GM13977 (cell line): Measurements from ENCODE around the gene DIS3.
"Not testable (repeated sequence)": the region's sequence is repeated elsewhere in the genome, so short reads cannot be mapped to it uniquely, and the experiment has no call there.

Experiments used
- DNase-seq: peaks from one replicate; pipeline ENCODE4 v3.0.0; 2012; ENCODE audit warnings: low spot score
- CTCF ChIP-seq: IDR thresholded peaks from 2 replicates; pipeline ENCODE4 v1.5.1; 2012; ENCODE audit warnings: mild to moderate bottlenecking, control low read depth; ENCODE audit not compliant: insufficient read depth; ENCODE audit errors: extremely low read depth, missing control alignments
- in situ Hi-C: fragments of 300-500 bp; cut with MboI; formaldehyde crosslinking; loops from one replicate; pipeline ENCODE4 v1.12.0; 2022; ENCODE audit warnings: low sequenced_read_pairs, low pct_unique_long_range_greater_than_20kb, mixed read lengths, inconsistent platforms; ENCODE audit not compliant: unreplicated experiment

Gene DIS3

DNA sequence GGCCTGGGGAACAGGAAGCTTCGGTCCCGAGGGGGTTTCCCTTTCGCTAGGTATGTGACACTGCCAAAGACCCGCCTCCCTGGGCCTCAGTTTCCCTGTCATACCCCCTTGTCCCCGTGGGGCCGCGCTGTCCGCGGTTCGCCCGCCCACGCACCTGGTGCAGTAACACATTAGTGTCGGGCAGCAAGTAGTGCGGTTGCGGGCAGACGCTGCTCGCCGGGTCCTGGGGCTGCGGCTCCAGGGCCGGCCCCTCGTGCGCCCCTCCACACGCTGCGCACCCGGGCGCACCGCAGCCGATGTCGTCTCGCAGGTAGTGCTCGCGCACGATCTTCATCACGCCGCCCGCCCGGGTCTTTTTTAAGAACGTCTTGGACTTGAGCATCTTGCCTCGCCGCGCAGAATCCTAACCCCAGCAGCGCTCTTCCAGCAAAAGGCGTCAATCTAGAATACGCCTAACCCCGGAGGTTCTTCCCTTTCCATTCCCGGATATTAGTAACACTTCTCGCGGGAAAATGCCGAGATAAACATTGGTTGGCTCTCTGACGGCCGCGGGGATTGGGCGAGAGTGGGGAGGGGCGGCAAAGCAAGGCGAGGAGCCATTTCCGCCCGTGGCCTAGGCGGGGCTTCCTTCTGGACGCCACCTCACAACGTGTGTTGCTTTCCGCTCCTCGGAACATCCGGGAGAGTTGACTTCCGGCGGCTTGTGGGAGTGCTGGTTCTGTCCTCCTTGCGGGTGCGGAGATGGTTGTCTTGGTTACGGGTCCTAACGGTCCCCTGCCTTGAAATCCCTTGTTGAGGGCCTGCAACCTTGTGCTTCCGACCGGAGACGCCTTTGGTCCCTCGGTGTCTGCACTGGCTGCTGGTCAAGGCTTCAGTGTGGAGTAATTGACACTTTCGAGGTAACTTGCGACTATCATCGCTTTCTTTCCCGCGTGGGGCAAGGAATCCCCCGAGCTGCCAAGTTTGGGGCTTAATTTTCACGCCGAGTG lies at the start of gene DIS3, which contains the start of gene PIBF1:
DIS3 (minus strand) TSS at position 450 of the 989 bp plus-strand sequence; CDS start at position 382, 68 bp downstream.
PIBF1 (plus strand) TSS at position 683 of the 989 bp plus-strand sequence. CDS start 1,337 bp downstream, outside the sequence.
- DNase-seq = peak; percentile 93
- TF ChIP-seq CTCF = peak; percentile 0
- in situ Hi-C loops = no loop called here

DNA sequence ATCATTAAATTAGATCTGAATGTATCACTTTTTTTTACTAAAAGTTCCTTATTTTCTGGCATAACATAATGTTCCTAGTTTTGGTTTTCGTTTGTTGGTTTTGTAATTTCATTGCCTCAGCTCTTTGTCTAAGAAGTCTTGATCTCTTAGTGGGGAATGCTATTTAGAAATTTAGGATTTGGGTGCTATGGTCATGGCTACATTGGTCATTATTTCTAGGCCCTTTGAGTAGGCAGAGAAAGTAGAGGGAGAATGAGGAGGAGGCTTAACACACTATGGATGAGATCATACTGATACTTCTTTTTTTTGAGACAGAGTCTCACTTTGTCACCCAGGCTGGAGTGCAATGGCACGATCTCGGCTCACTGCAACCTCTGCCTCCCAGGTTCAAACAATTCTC lies 42.0 kb upstream of the DIS3 start:
- in situ Hi-C loops = loop anchor here (25.0 kb wide), 1 partner anchor 889 kb away; no protein-coding TSS in a partner anchor
- no peak for DNase-seq
- TF ChIP-seq CTCF = no peak

DNA sequence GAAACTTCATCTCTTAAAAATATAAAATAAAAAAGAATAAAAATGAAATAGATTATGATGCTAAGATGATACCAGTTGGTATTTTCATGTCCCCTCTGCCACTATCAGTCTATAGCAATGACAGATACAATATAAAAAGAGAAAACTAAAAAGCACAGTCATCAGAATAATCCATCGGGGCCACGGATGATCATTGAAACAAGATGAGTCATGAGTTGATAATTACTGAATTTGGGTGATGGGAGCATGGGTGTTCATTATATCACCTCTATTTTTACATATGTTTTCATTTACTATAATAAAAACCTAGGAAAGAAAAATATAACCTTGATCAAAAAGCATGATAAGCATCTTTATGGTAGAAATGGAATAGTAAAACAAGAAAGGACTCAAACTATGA lies 41.4 kb upstream of the DIS3 start:
- DNase-seq = no peak
- in situ Hi-C loops = loop anchor here (25.0 kb wide), 1 partner anchor 889 kb away; no protein-coding TSS in a partner anchor
- no peak for TF ChIP-seq CTCF

- in situ Hi-C loops = loop anchor here (25.0 kb wide), 1 partner anchor 891 kb away; no protein-coding TSS in a partner anchor
- TF ChIP-seq CTCF = no peak
- DNase-seq = no peak
Measured at GRCh38 chr13:72820898-72821279, 39.2 kb upstream of the DIS3 start.

- no peak for TF ChIP-seq CTCF
- in situ Hi-C loops = loop anchor here (25.0 kb wide), 1 partner anchor 892 kb away; no protein-coding TSS in a partner anchor
- DNase-seq = no peak
Measured at GRCh38 chr13:72820156-72820897, 38.6 kb upstream of the DIS3 start.

DNA sequence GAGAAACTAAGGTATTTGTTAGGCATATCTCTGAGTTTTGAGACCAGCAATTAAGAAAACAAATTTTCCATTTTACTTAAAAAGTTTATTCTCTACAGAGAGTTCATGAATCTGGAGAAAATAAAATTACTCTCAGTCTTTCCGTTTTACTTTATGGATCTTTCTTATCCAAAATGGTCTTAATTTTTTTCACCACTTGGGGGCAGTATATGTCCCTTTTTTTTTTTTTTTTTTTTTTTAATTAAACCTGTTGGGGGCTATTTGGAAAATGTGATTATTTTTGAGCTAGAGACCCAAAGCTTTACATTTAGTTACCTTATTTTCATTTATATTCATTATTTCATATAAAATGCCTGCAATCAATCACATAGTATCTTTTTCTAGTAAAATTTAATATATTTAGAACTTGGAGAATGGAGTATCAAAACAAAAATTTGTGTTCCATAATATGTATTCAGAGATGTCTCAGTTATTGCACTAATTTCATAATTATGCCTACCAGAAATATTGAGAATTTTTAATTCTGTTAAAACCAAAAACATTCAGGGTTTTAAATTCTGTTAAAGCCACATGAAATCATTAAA lies 27.3 kb upstream of the DIS3 start:
- no peak for DNase-seq
- peak; percentile 43 for TF ChIP-seq CTCF
- in situ Hi-C loops = loop anchor here (25.0 kb wide), 1 partner anchor 903 kb away; no protein-coding TSS in a partner anchor

GRCh38 chr13:72806514-72806913 lies 24.8 kb upstream of the DIS3 start:
- in situ Hi-C loops = loop anchor here (25.0 kb wide), 1 partner anchor 906 kb away; no protein-coding TSS in a partner anchor

More at GRCh38 chr13:72806514-72806913, 24.8 kb upstream of the DIS3 start:
- DNase-seq = not testable (repeated sequence)
